ENCODE results near the gene IGFBP6. TPM values are rescaled to one million over a fixed set of nuclear protein-coding genes. Genes with fewer than 3 reads are reported as not detected.

The IGFBP6 gene
- total and polyA plus RNA-seq, 4 donors, result 1.6 to 17.6 (median 12.0) TPM

DNA sequence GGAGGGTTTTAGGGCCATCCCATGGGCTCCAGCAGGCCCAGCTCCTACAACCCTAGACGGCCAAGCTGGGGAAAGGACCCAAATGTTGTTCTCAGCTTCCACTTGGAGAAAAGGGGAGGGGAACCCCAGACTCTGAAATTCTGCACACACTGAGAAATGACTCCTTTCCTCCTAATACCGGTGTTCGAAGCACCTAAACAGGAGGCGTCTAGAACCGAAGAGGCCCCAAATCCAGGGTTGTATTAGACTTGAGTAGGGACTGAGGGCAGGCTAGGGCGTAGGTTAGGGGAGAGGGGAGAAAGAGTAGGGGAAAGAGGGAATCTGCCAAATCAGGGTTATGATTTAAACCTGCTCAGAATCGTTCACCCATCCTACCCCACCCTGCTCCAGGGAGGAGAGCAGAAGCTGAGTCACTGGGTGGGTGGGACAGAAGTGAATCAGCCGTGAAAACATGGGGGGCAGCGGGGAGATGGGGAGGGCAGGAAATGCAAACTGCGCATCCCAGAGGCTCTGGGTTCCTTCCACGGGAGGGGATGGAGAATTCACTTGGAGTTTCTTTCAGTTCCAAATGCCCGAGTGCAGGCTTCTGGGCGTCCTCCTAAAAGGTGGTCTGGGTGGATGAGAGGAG lies 1.0 kb downstream of the IGFBP6 start:
- TF ChIP-seq HNF4A (conservative IDR thresholded peaks at IDR 0.05), result no peak
- TF ChIP-seq TAF1 (conservative IDR thresholded peaks at IDR 0.05), result no peak
- no peak for TF ChIP-seq RXRA (IDR thresholded peaks at IDR 0.05)
- TF ChIP-seq, protein P1, sequence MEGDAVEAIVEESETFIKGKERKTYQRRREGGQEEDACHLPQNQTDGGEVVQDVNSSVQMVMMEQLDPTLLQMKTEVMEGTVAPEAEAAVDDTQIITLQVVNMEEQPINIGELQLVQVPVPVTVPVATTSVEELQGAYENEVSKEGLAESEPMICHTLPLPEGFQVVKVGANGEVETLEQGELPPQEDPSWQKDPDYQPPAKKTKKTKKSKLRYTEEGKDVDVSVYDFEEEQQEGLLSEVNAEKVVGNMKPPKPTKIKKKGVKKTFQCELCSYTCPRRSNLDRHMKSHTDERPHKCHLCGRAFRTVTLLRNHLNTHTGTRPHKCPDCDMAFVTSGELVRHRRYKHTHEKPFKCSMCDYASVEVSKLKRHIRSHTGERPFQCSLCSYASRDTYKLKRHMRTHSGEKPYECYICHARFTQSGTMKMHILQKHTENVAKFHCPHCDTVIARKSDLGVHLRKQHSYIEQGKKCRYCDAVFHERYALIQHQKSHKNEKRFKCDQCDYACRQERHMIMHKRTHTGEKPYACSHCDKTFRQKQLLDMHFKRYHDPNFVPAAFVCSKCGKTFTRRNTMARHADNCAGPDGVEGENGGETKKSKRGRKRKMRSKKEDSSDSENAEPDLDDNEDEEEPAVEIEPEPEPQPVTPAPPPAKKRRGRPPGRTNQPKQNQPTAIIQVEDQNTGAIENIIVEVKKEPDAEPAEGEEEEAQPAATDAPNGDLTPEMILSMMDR (IDR thresholded peaks at IDR 0.05; ENCODE audit: low read depth, low read length, missing input control), result no peak
- no peak for TF ChIP-seq SP1 (IDR thresholded peaks at IDR 0.05)
- no peak for TF ChIP-seq JUND (IDR thresholded peaks at IDR 0.05)
- no peak for TF ChIP-seq EGR1 (IDR thresholded peaks at IDR 0.05; ENCODE audit: low read depth in 2 of 2)
- H3K4me1 ChIP-seq (ENCODE audit: control insufficient read depth in 4 of 4, insufficient read depth in 4 of 4, low read length in 3 of 4), result peaks cover 17 to 35% (median 26%) of the 10 kb centered on the region in 4 donors
- no peak for DNase-seq (ENCODE audit: low spot score)
- no peaks in the 10 kb centered on the region for H3K27me3 ChIP-seq (ENCODE audit: control insufficient read depth in 4 of 4, insufficient read depth in 4 of 4, low read length in 3 of 4)
- no peaks in the 10 kb centered on the region for H3K36me3 ChIP-seq (ENCODE audit: control insufficient read depth in 4 of 4, insufficient read depth in 3 of 4, low read depth in 1 of 4, low read length in 3 of 4)
- peak overlapping the region in 1 of 3 donors; percentile 55 for H3K4me3 ChIP-seq (ENCODE audit: low read depth in 1 of 3, low read length in 3 of 3)
- WGBS, result 76% methylated on average over 13 of the region's 13 CpGs
- no peaks in the 10 kb centered on the region for H3K9me3 ChIP-seq (ENCODE audit: control insufficient read depth in 4 of 4, low read length in 3 of 4)
- H3K9ac ChIP-seq (ENCODE audit: low read depth in 1 of 2, low read length in 2 of 2), result no peak overlapping the region
- peak overlapping the region; percentile 45 to 71 for H3K27ac ChIP-seq (ENCODE audit: low read depth in 1 of 2, low read length in 2 of 2)

DNA sequence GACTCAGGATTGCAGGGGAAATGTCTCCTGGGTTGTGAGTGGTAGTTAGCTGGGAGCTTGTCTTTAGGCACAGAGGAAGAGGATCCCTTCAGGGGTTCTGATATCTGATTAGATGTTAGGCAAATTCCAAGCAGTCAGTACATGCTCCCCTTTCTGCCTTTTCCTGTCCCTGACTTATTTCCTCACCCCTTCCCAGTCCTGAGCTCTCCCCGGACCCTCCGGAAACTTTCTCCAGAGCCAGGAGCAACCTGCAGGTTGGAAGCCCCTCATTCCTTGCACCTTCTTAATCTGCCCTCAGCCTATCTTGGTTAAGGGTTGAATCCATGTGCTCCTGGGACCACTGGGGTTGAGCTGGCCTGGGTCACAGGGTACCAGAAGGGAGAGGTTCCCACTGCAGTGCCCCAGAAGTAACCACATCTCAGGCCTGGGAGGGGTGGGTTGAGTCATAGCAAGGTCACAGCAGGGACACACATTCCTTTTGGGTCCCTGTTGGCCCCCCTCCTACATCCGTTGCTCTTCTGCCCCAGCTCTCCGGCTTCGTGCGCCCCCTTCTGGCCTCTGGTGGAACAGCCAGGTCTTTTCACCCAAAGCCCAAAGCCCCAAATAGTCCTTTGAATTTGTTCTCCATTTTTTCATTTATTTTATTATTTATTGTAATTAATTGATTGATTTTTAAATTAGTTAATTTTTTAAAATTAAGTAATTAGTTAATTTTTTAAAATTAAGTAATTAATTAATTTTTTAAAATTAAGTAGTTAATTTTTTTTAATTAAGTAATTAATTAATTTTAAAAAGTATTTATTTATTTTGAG lies 1.8 kb downstream of the IGFBP6 start:
- no peak overlapping the region for H3K9ac ChIP-seq (ENCODE audit: low read depth in 1 of 2, low read length in 2 of 2)
- no peaks in the 10 kb centered on the region for H3K36me3 ChIP-seq (ENCODE audit: control insufficient read depth in 4 of 4, insufficient read depth in 3 of 4, low read depth in 1 of 4, low read length in 3 of 4)
- DNase-seq (ENCODE audit: low spot score), result peak; percentile 89
- no peaks in the 10 kb centered on the region for H3K27me3 ChIP-seq (ENCODE audit: control insufficient read depth in 4 of 4, insufficient read depth in 4 of 4, low read length in 3 of 4)
- WGBS, result 28% methylated on average over 6 of the region's 6 CpGs
- TF ChIP-seq, protein P2, sequence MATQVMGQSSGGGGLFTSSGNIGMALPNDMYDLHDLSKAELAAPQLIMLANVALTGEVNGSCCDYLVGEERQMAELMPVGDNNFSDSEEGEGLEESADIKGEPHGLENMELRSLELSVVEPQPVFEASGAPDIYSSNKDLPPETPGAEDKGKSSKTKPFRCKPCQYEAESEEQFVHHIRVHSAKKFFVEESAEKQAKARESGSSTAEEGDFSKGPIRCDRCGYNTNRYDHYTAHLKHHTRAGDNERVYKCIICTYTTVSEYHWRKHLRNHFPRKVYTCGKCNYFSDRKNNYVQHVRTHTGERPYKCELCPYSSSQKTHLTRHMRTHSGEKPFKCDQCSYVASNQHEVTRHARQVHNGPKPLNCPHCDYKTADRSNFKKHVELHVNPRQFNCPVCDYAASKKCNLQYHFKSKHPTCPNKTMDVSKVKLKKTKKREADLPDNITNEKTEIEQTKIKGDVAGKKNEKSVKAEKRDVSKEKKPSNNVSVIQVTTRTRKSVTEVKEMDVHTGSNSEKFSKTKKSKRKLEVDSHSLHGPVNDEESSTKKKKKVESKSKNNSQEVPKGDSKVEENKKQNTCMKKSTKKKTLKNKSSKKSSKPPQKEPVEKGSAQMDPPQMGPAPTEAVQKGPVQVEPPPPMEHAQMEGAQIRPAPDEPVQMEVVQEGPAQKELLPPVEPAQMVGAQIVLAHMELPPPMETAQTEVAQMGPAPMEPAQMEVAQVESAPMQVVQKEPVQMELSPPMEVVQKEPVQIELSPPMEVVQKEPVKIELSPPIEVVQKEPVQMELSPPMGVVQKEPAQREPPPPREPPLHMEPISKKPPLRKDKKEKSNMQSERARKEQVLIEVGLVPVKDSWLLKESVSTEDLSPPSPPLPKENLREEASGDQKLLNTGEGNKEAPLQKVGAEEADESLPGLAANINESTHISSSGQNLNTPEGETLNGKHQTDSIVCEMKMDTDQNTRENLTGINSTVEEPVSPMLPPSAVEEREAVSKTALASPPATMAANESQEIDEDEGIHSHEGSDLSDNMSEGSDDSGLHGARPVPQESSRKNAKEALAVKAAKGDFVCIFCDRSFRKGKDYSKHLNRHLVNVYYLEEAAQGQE (IDR thresholded peaks at IDR 0.05), result no peak
- TF ChIP-seq GABPA (IDR thresholded peaks at IDR 0.05 in 1 of 2, conservative IDR thresholded peaks at IDR 0.05 in 1 of 2) (no peak), EGR1 (IDR thresholded peaks at IDR 0.05; ENCODE audit: low read depth in 2 of 2) (no peak), NR2F2 (IDR thresholded peaks at IDR 0.05) (peak; percentile 72), HNF4A (conservative IDR thresholded peaks at IDR 0.05) (no peak), RAD21 (IDR thresholded peaks at IDR 0.05) (peak; percentile 87 to 90), SP1 (IDR thresholded peaks at IDR 0.05) (peak; percentile 55), JUND (IDR thresholded peaks at IDR 0.05) (peak; percentile 44 to 76), RXRA (IDR thresholded peaks at IDR 0.05) (peak; percentile 69 to 84), FOXA2 (IDR thresholded peaks at IDR 0.05) (no peak), HNF4G (IDR thresholded peaks at IDR 0.05) (no peak), YY1 (IDR thresholded peaks at IDR 0.05) (no peak), TAF1 (conservative IDR thresholded peaks at IDR 0.05) (no peak), FOXA1 (IDR thresholded peaks at IDR 0.05) (no peak)
- TF ChIP-seq, protein P3, sequence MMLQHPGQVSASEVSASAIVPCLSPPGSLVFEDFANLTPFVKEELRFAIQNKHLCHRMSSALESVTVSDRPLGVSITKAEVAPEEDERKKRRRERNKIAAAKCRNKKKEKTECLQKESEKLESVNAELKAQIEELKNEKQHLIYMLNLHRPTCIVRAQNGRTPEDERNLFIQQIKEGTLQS (IDR thresholded peaks at IDR 0.05), result no peak
- TF ChIP-seq, protein P1 (IDR thresholded peaks at IDR 0.05; ENCODE audit: low read depth, low read length, missing input control), result peak; percentile 94
- TF ChIP-seq, protein P4, sequence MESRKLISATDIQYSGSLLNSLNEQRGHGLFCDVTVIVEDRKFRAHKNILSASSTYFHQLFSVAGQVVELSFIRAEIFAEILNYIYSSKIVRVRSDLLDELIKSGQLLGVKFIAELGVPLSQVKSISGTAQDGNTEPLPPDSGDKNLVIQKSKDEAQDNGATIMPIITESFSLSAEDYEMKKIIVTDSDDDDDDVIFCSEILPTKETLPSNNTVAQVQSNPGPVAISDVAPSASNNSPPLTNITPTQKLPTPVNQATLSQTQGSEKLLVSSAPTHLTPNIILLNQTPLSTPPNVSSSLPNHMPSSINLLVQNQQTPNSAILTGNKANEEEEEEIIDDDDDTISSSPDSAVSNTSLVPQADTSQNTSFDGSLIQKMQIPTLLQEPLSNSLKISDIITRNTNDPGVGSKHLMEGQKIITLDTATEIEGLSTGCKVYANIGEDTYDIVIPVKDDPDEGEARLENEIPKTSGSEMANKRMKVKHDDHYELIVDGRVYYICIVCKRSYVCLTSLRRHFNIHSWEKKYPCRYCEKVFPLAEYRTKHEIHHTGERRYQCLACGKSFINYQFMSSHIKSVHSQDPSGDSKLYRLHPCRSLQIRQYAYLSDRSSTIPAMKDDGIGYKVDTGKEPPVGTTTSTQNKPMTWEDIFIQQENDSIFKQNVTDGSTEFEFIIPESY (IDR thresholded peaks at IDR 0.05), result no peak
- TF ChIP-seq, protein P5, sequence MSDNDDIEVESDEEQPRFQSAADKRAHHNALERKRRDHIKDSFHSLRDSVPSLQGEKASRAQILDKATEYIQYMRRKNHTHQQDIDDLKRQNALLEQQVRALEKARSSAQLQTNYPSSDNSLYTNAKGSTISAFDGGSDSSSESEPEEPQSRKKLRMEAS (IDR thresholded peaks at IDR 0.05), result no peak
- H3K4me1 ChIP-seq (ENCODE audit: control insufficient read depth in 4 of 4, insufficient read depth in 4 of 4, low read length in 3 of 4), result peaks cover 19 to 43% (median 32%) of the 10 kb centered on the region in 4 donors
- H3K9me3 ChIP-seq (ENCODE audit: control insufficient read depth in 4 of 4, low read length in 3 of 4), result no peaks in the 10 kb centered on the region
- peak overlapping the region; percentile 4 to 71 for H3K27ac ChIP-seq (ENCODE audit: low read depth in 1 of 2, low read length in 2 of 2)
- no peak overlapping the region for H3K4me3 ChIP-seq (ENCODE audit: low read depth in 1 of 3, low read length in 3 of 3)

Measured in liver (tissue), 9 donors.